Erythroblast (primary cell): ENCODE results near the gene OSBPL2.

Experiments used
- GATA1 ChIP-seq: IDR thresholded peaks from 2 replicates; pipeline ENCODE4 v1.6.1; 2011; ENCODE audit warnings: low read depth, mild to moderate bottlenecking, control low read depth, low read length, moderate library complexity
- POLR2A ChIP-seq: IDR thresholded peaks from 2 replicates; pipeline ENCODE4 v1.6.1; 2011; ENCODE audit warnings: mild to moderate bottlenecking, low read length

GRCh38 chr20:62198931-62199330, 39.4 kb upstream of the OSBPL2 start:
- TF ChIP-seq POLR2A (no peak), GATA1 (no peak)
